RWPE1 (cell line): Measurements from ENCODE around the gene CGN.
A peak's percentile ranks its signal among the peaks of the same experiment; 100 is the strongest.
"Not testable (repeated sequence)": the region's sequence is repeated elsewhere in the genome, so short reads cannot be mapped to it uniquely, and the experiment has no call there.

Source experiments
- CTCF ChIA-PET: fragments of 350-600 bp; sonication (Branson Sonifier 250); formaldehyde crosslinking; extraction: SDS; loops from one replicate; lab custom pipeline; 2021; lab: Yijun Ruan, JAX
- POLR2A ChIA-PET: fragments of 400-600 bp; formaldehyde crosslinking; extraction: SDS; loops from one replicate; lab custom pipeline; 2020; ENCODE audit warnings: antibody characterized with exemption; ENCODE audit not compliant: low non-redundant PET; lab: Yijun Ruan, JAX
- DNase-seq: peaks from one replicate; pipeline ENCODE4 v3.0.0; 2012; ENCODE audit warnings: low spot score
- H3K27ac ChIP-seq: fragments of 450-650 bp; 2 replicates; pipeline ENCODE4 v1.5.1; 2017
- CTCF ChIP-seq: fragments of 450-650 bp; conservative IDR thresholded peaks from 2 replicates; pipeline ENCODE4 v1.5.1; 2017; ENCODE audit warnings: low read depth, mild to moderate bottlenecking

Gene CGN

GRCh38 chr1:151515265-151515664 lies 4.1 kb downstream of the CGN start:
- no peak overlapping the region for H3K27ac ChIP-seq
- CTCF ChIA-PET: interaction anchor here (0.5 to 1.0 kb wide), 3 partner anchors 9 to 71 kb away, joined by 3 read pairs; no protein-coding TSS in a partner anchor
- POLR2A ChIA-PET: no interaction called here
- no peak for TF ChIP-seq CTCF
- no peak for DNase-seq

- H3K27ac ChIP-seq: no peak overlapping the region
- CTCF ChIA-PET: interaction anchor here (0.5 to 0.6 kb wide), 3 partner anchors 8 to 150 kb away, joined by 3 to 4 read pairs (median 3); no protein-coding TSS in a partner anchor
- POLR2A ChIA-PET: interaction anchor here (0.6 kb wide), 1 partner anchor 37 kb away, joined by 3 read pairs; no protein-coding TSS in a partner anchor
- no peak for TF ChIP-seq CTCF
- DNase-seq: peak; percentile 59
Observed at GRCh38 chr1:151516031-151516511, 4.9 kb downstream of the CGN start.

- DNase-seq: no peak
- CTCF ChIA-PET: interaction anchor here (0.6 kb wide), 1 partner anchor 124 kb away, joined by 3 read pairs; no protein-coding TSS in a partner anchor
- H3K27ac ChIP-seq: no peak overlapping the region
- POLR2A ChIA-PET: no interaction called here
- no peak for TF ChIP-seq CTCF
Observed at GRCh38 chr1:151518431-151518830, 7.2 kb downstream of the CGN start.

GRCh38 chr1:151518936-151519335 lies 7.7 kb downstream of the CGN start:
- no peak overlapping the region for H3K27ac ChIP-seq
- ChIA-PET CTCF (no interaction called here), POLR2A (no interaction called here)
- no peak for TF ChIP-seq CTCF
- no peak for DNase-seq

- CTCF ChIA-PET: interaction anchor here (0.6 kb wide), 1 partner anchor 26 kb away, joined by 3 read pairs; no protein-coding TSS in a partner anchor
- DNase-seq: no peak
- POLR2A ChIA-PET: no interaction called here
Observed at GRCh38 chr1:151519667-151520066, 8.5 kb downstream of the CGN start.

GRCh38 chr1:151520359-151520758 lies 9.2 kb downstream of the CGN start:
- DNase-seq: no peak
- POLR2A ChIA-PET: no interaction called here
- TF ChIP-seq CTCF: no peak
- no peak overlapping the region for H3K27ac ChIP-seq
- CTCF ChIA-PET: interaction anchor here (0.5 to 0.6 kb wide), 3 partner anchors 27 to 104 kb away, joined by 3 to 5 read pairs (median 3); no protein-coding TSS in a partner anchor

More at GRCh38 chr1:151519667-151520066, 8.5 kb downstream of the CGN start:
- no peak overlapping the region for H3K27ac ChIP-seq
- TF ChIP-seq CTCF: no peak

- CTCF ChIA-PET: interaction anchor here (0.6 kb wide), 1 partner anchor 224 kb away, joined by 7 read pairs; no protein-coding TSS in a partner anchor
- DNase-seq, POLR2A ChIA-PET, H3K27ac ChIP-seq: not testable (repeated sequence)
Observed at GRCh38 chr1:151522427-151522826, 11.2 kb downstream of the CGN start.
